IPS-20b (cell line): ENCODE results near the gene HINT2.
A peak's percentile ranks its signal among the peaks of the same experiment; 100 is the strongest.

Source experiments
- H3K27ac ChIP-seq: one replicate; pipeline ENCODE4 v1.5.1; 2013; ENCODE audit warnings: low read length
- H3K27me3 ChIP-seq: 2 replicates; pipeline ENCODE4 v1.6.1; 2013; ENCODE audit warnings: mild to moderate bottlenecking, low read length, inconsistent platforms; ENCODE audit not compliant: insufficient read depth
- H3K36me3 ChIP-seq: 2 replicates; pipeline ENCODE4 v1.6.1; 2013; ENCODE audit warnings: low read depth, mild to moderate bottlenecking, inconsistent platforms, low read length, moderate library complexity; ENCODE audit not compliant: insufficient read depth
- H3K4me1 ChIP-seq: 2 replicates; pipeline ENCODE4 v1.6.1; 2013; ENCODE audit warnings: mild to moderate bottlenecking, control low read depth, inconsistent platforms, low read length, moderate library complexity; ENCODE audit not compliant: insufficient read depth
- H3K4me3 ChIP-seq: 2 replicates; pipeline ENCODE4 v1.5.1; 2013; ENCODE audit warnings: mild to moderate bottlenecking, low read length, inconsistent platforms
- H3K9ac ChIP-seq: 2 replicates; pipeline ENCODE4 v1.6.1; 2013; ENCODE audit warnings: low read depth, mild to moderate bottlenecking, inconsistent platforms, low read length, moderate library complexity
- H3K9me3 ChIP-seq: 2 replicates; pipeline ENCODE4 v1.6.1; 2013; ENCODE audit warnings: mild to moderate bottlenecking, low read depth, low read length, inconsistent platforms; ENCODE audit not compliant: insufficient read depth

The HINT2 gene

GRCh38 chr9:35790385-35791296 lies 24.2 kb downstream of the HINT2 start:
- Histone ChIP-seq H3K27ac (no peak overlapping the region), H3K9ac (peak overlapping the region; percentile 52; the same call in 1 of the 2 replicates), H3K4me3 (peak overlapping the region; percentile 66)

GRCh38 chr9:35790025-35790384 lies 24.8 kb downstream of the HINT2 start:
- H3K27me3 ChIP-seq: peaks cover 8% of the 10 kb centered on the region; the same call in 1 of the 2 replicates
- H3K27ac ChIP-seq: no peak overlapping the region
- H3K9ac ChIP-seq: no peak overlapping the region
- H3K36me3 ChIP-seq: peaks cover 3% of the 10 kb centered on the region; the same call in 1 of the 2 replicates
- peaks cover 12% of the 10 kb centered on the region; the same call in 1 of the 2 replicates for H3K4me1 ChIP-seq
- H3K4me3 ChIP-seq: no peak overlapping the region
- no peaks in the 10 kb centered on the region for H3K9me3 ChIP-seq

More at GRCh38 chr9:35790385-35791296, 24.2 kb downstream of the HINT2 start:
- Histone ChIP-seq H3K36me3 (peaks cover 3% of the 10 kb centered on the region; the same call in 1 of the 2 replicates), H3K27me3 (peaks cover 8% of the 10 kb centered on the region; the same call in 1 of the 2 replicates), H3K9me3 (no peaks in the 10 kb centered on the region), H3K4me1 (peaks cover 12% of the 10 kb centered on the region; the same call in 1 of the 2 replicates)

- peaks cover 8% of the 10 kb centered on the region; the same call in 1 of the 2 replicates for H3K27me3 ChIP-seq
Measured at GRCh38 chr9:35789541-35789940, 25.3 kb downstream of the HINT2 start.

GRCh38 chr9:35783418-35783817 lies 31.4 kb downstream of the HINT2 start:
- Histone ChIP-seq H3K4me3 (no peak overlapping the region), H3K9ac (no peak overlapping the region), H3K27me3 (no peaks in the 10 kb centered on the region), H3K27ac (no peak overlapping the region), H3K36me3 (peaks cover 10% of the 10 kb centered on the region; the same call in 1 of the 2 replicates), H3K4me1 (no peaks in the 10 kb centered on the region), H3K9me3 (no peaks in the 10 kb centered on the region)

More at GRCh38 chr9:35789541-35789940, 25.3 kb downstream of the HINT2 start:
- H3K4me3 ChIP-seq: no peak overlapping the region
- H3K9ac ChIP-seq: no peak overlapping the region
- H3K4me1 ChIP-seq: peaks cover 12% of the 10 kb centered on the region; the same call in 1 of the 2 replicates
- H3K9me3 ChIP-seq: no peaks in the 10 kb centered on the region
- H3K36me3 ChIP-seq: peaks cover 3% of the 10 kb centered on the region; the same call in 1 of the 2 replicates
- no peak overlapping the region for H3K27ac ChIP-seq

GRCh38 chr9:35781066-35781465 lies 33.8 kb downstream of the HINT2 start:
- Histone ChIP-seq H3K9ac (no peak overlapping the region), H3K9me3 (no peaks in the 10 kb centered on the region), H3K27ac (no peak overlapping the region), H3K36me3 (peaks cover 8% of the 10 kb centered on the region; the same call in 1 of the 2 replicates), H3K4me1 (no peaks in the 10 kb centered on the region; the same call in 1 of the 2 replicates), H3K27me3 (no peaks in the 10 kb centered on the region), H3K4me3 (no peak overlapping the region)

GRCh38 chr9:35778496-35778895 lies 36.3 kb downstream of the HINT2 start:
- Histone ChIP-seq H3K27ac (no peak overlapping the region), H3K36me3 (peaks cover 4% of the 10 kb centered on the region; the same call in 1 of the 2 replicates), H3K9me3 (no peaks in the 10 kb centered on the region), H3K27me3 (no peaks in the 10 kb centered on the region), H3K4me3 (no peak overlapping the region), H3K9ac (no peak overlapping the region), H3K4me1 (peaks cover 10% of the 10 kb centered on the region; the same call in 1 of the 2 replicates)

DNA sequence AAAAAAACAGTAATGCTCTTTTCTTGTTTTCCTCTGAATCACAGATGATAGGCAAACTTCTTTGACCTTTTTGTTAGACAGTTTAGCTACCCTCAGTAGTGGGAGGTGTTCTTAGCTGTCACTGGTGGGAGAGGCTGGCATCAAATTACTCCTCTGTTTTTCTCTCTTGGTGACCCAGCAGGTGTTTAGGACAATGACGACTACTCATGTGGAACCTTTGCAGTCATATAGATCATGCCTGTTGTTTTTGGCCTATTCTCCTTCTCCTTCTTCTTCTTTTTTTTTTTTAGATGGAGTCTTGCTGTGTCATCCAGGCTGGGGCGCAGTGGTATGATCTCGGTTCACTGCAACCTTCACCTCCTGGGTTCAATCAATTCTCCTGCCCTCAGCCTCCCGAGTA lies 38.8 kb downstream of the HINT2 start:
- Histone ChIP-seq H3K4me3 (no peak overlapping the region), H3K9me3 (no peaks in the 10 kb centered on the region), H3K36me3 (no peaks in the 10 kb centered on the region), H3K9ac (no peak overlapping the region), H3K27me3 (no peaks in the 10 kb centered on the region), H3K27ac (no peak overlapping the region), H3K4me1 (peaks cover 10% of the 10 kb centered on the region; the same call in 1 of the 2 replicates)

GRCh38 chr9:35774907-35775635 lies 39.8 kb downstream of the HINT2 start:
- Histone ChIP-seq H3K4me1 (peaks cover 10% of the 10 kb centered on the region; the same call in 1 of the 2 replicates), H3K27ac (no peak overlapping the region), H3K4me3 (no peak overlapping the region), H3K9ac (peak overlapping the region; percentile 33; the same call in 1 of the 2 replicates), H3K27me3 (no peaks in the 10 kb centered on the region), H3K36me3 (no peaks in the 10 kb centered on the region), H3K9me3 (no peaks in the 10 kb centered on the region)

GRCh38 chr9:35771943-35772342 lies 42.9 kb downstream of the HINT2 start:
- Histone ChIP-seq H3K4me3 (no peak overlapping the region), H3K9me3 (no peaks in the 10 kb centered on the region), H3K4me1 (peaks cover 10% of the 10 kb centered on the region; the same call in 1 of the 2 replicates), H3K36me3 (no peaks in the 10 kb centered on the region), H3K9ac (no peak overlapping the region), H3K27me3 (no peaks in the 10 kb centered on the region), H3K27ac (no peak overlapping the region)

DNA sequence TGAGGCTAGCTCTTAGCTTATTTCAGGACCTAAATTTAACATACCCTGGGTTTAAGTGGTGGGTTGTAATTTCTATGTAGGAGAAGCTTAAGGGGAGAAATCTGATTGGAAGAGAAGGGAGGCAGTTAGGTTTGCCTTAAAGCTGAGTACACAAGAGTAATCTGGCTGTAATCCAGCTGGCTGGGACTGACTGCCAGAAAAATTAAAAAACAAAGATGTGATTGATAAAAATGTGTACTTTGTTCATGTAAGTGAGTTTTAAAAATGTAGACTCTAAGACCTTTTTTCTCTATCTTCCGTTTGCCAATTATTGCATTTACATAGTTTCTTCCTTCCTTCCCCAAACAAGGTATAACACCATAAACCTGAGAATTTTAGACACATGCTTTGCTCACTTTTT lies 43.3 kb downstream of the HINT2 start:
- Histone ChIP-seq H3K4me3 (no peak overlapping the region), H3K27ac (no peak overlapping the region), H3K36me3 (no peaks in the 10 kb centered on the region)

DNA sequence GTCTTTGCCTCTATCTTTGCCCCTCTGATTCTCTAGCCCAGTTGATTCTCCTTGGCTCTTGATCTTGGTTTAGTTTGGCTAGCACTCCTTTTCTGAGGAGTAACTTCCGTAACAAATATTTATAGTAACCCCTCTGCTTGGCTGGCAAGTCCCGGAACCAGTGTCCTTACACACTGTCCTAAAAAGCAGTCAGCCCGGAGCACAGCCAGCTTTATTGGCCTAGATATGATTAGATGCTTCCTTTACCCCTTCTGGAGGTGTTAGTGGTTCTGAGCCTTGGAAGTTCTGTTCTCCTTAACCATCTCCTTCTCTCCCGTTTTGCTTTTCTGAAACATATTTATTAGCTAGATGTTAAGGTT lies 43.8 kb downstream of the HINT2 start:
- no peaks in the 10 kb centered on the region for H3K36me3 ChIP-seq
- no peak overlapping the region for H3K27ac ChIP-seq
- H3K4me3 ChIP-seq: no peak overlapping the region

More for the DNA sequence above, 43.3 kb downstream of the HINT2 start:
- no peak overlapping the region for H3K9ac ChIP-seq
- no peaks in the 10 kb centered on the region for H3K27me3 ChIP-seq
- H3K4me1 ChIP-seq: peaks cover 10% of the 10 kb centered on the region; the same call in 1 of the 2 replicates
- no peaks in the 10 kb centered on the region for H3K9me3 ChIP-seq

More for the DNA sequence above, 43.8 kb downstream of the HINT2 start:
- Histone ChIP-seq H3K27me3 (no peaks in the 10 kb centered on the region), H3K9ac (no peak overlapping the region), H3K9me3 (no peaks in the 10 kb centered on the region), H3K4me1 (peaks cover 10% of the 10 kb centered on the region; the same call in 1 of the 2 replicates)
